NCI-H146 treated with DMSO at 0.1 percent for 48 hours (cell line): ENCODE data around the gene C17orf113.

Experiments
- DNase-seq: peaks from one replicate; lab custom pipeline; 2025; ENCODE audit not compliant: unreplicated experiment; lab: John Stamatoyannopoulos, UW

Gene C17orf113

GRCh38 chr17:42042598-42043319 is 7.6 kb downstream of the C17orf113 start:
- DNase-seq = no peak

- DNase-seq = no peak
Measured at GRCh38 chr17:42041619-42042018, 8.8 kb downstream of the C17orf113 start.

GRCh38 chr17:42040818-42041217 is 9.6 kb downstream of the C17orf113 start:
- DNase-seq = no peak

GRCh38 chr17:42039794-42040763 is 10.3 kb downstream of the C17orf113 start:
- no peak for DNase-seq

- no peak for DNase-seq
Measured at GRCh38 chr17:42038221-42038973, 12.0 kb downstream of the C17orf113 start.

GRCh38 chr17:42034059-42034458 is 16.3 kb downstream of the C17orf113 start:
- no peak for DNase-seq

- no peak for DNase-seq
Measured at GRCh38 chr17:42031584-42031983, 18.8 kb downstream of the C17orf113 start.

- DNase-seq = no peak
Measured at GRCh38 chr17:42028791-42029127, 21.6 kb downstream of the C17orf113 start.

- no peak for DNase-seq
Measured at GRCh38 chr17:42027961-42028790, 22.2 kb downstream of the C17orf113 start.

- DNase-seq = no peak
Measured at GRCh38 chr17:42027590-42027889, 22.9 kb downstream of the C17orf113 start.

GRCh38 chr17:42026857-42027589 is 23.4 kb downstream of the C17orf113 start:
- DNase-seq = no peak

- DNase-seq = no peak
Measured at GRCh38 chr17:42025936-42026335, 24.5 kb downstream of the C17orf113 start.

- DNase-seq = no peak
Measured at GRCh38 chr17:42025191-42025579, 25.2 kb downstream of the C17orf113 start.

GRCh38 chr17:42023524-42024349 is 26.7 kb downstream of the C17orf113 start:
- DNase-seq = no peak

GRCh38 chr17:42020845-42021244 is 29.6 kb downstream of the C17orf113 start:
- peak; percentile 11 for DNase-seq

- peak; percentile 70 for DNase-seq
Measured at GRCh38 chr17:42019509-42020404, 30.6 kb downstream of the C17orf113 start, which contains the start of gene NKIRAS2. TSS of gene NKIRAS2 (plus strand) at chr17:42020090. CDS start at chr17:42021578, 1,488 bp downstream.

GRCh38 chr17:42018988-42019387 is 31.4 kb downstream of the C17orf113 start:
- DNase-seq = no peak

- DNase-seq = no peak
Measured at GRCh38 chr17:42018339-42018738, 32.1 kb downstream of the C17orf113 start.
